Measurements from ENCODE around the gene KLK6.
A peak's percentile ranks its signal among the peaks of the same experiment; 100 is the strongest.

The KLK6 gene

DNA sequence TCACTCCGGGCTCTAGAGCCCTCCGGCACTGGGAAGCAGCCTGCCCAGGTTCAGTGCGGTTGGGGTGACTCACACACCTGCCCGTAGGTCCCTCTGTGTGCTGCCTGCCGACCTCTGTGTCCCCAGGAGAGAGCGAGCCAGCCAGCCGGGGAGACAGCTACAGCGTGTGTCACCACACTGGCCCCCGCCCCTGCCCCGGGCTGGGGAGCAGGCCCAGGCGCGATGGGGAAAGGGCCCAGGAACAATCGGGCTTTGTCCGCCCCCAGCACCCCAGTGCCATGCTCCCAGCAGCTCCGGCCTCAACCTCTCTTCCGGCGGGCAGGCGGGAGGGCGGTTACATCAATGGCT is at the start of gene KLK6:
Gene KLK6 (minus strand): TSS at position 179 of the 348 bp plus-strand sequence. CDS start 1,487 bp downstream, outside the sequence.
- no peak for DNase-seq

DNA sequence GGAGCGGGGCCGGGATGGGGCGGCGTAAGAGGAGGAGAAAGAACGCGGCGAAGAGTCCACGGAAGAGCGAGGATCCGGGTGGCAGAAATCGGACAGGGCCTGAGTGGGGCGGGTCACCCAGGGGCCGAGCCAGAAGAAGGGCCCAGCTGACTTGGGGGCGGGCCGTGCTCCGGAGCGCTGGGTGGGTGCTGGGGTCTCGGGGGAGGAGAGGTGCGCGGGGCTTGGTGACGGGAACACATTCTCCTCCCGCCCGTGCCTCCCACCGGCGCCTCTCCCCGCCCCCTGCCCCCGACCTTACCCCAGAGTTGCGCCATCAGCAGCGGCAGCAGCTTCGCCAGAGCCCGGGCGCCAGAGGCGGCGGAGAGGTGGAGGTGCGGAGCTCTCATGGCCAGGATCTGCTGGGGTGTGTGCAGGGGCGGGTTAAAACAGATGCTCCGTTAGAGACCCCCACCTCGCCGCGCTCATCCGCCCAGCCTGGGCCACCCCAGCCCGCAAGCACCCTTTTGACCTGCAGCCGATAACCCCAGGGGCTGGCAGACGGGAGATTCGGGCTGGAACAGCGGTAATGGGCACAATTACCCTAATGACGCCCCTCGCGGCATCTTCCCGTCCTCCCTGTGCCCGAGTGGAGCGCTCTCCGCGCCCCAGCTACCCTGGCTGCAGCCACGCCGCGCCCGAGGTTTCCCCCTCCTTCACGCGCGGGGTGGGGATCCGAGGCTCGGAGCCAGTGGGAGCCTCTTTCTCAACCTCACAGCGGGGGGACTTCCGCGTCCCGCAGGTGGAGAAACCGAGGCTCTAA is 49.6 kb upstream of the KLK6 start:
- DNase-seq, result no peak

DNA sequence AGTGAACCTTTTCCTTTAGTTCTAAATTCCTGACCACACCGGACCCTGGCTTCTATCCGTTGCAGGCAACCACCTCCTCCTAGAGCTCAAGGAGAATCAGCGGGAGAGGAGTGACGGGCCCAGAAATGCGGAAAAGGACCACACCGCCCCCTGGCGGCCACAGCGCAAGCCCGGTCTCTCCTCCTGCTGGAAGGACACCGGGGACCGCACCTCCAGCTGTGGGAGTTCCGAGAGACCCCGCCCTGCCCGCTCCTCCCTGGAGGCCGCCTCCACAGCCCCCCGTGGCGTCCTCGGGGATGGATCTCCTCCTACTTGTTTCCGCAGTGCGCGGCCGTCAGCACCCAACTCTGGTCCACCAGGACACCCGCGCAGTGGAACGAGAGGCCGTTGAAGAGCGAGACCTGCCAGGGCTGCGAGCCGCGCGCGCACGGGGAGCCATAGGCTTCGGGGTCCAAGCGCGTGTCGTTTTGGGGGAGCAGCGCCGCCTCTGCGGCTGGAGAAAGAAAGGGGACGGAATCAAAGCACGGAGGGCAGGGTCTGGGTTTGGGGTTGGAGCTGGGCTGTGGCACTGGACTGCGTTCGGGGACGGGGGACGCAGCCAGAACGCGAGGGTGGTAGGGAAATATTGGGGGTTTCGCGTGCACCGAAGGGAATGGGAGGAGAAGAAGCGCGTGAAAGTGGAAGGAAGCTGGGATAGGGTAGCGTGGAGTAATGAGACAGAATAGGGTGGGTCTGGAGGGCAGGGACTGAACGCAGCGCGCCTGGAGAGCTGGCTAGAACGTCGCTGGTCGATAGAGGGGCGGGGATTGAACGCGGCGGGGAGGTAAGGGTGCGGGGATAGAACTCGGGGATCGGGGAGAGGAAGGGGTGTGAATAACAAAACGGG is 47.6 kb upstream of the KLK6 start:
- peak in 3 of 6 experiments; percentile 12 to 33 (median 31) for DNase-seq

DNA sequence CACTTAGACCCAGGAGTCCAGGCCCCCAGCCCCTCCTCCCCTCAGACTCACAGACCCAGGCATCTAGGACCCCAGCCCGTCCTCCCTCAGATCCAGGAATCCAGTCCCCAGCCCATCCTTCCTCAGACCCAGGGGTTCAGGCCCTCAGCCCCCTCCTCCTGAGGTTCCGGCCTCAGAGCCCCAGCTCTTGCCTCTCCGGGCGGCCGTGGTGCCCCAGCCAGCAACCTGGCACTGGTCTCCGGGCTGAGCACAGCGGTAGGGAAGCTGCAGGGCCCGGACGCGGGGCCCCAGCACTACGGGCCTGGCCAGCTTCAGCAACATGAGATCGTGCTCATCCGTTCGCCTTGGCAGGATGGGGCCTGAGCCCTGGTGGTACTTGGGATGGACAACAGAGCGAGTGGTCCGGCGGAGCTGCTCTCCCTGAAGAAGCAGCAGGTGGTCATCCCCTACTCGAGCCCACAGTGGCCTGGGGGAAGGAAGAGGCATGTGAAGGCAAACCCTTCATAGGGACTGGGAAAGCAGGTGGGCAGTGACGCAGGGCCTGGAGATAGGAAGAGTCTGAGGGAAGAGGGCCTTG is 46.4 kb upstream of the KLK6 start:
- DNase-seq, result no peak

DNA sequence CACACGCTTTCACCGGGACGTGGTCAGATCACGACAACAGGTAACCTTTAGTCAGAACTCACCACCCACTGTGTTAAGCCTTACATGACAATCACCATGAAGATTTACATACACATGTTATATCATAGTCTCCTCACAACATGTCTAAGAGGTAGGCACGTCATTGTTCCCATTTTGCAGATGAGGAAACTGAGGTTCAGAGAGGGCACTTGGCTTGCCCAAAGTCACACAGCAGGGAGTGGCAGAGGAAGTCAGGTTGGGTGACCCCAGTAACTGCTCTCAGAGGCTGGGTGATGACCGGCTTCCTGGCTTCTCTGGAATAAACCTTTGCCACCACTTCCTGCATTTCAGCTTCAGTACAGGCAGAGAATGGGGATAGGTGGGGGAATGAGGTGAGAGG is 44.9 kb upstream of the KLK6 start:
- no peak for DNase-seq

DNA sequence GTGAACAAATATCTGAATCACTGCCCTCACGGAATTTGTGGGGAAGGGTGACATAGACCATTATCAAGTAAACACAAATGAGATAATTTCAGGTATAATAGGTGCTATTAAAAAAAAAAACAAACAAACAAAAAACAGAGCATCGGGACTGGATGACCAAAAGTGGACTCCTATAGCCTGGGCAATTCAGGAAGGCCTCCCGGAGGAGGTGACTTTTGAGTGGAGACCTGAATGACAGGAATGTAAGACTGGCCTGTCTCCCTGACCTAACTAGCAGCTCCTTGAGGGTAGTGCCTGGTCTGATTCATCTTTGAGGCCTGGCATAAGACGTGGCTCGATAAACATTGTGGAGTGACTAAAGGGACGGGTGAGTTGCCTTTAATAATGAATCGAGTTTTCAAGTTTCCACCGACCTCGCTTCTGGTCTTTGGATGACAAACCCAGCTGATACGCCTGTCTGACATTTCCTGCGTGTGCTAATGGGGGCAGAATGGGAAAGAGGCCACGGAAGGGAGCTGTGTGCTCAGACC is 43.3 kb upstream of the KLK6 start:
- DNase-seq, result no peak

DNA sequence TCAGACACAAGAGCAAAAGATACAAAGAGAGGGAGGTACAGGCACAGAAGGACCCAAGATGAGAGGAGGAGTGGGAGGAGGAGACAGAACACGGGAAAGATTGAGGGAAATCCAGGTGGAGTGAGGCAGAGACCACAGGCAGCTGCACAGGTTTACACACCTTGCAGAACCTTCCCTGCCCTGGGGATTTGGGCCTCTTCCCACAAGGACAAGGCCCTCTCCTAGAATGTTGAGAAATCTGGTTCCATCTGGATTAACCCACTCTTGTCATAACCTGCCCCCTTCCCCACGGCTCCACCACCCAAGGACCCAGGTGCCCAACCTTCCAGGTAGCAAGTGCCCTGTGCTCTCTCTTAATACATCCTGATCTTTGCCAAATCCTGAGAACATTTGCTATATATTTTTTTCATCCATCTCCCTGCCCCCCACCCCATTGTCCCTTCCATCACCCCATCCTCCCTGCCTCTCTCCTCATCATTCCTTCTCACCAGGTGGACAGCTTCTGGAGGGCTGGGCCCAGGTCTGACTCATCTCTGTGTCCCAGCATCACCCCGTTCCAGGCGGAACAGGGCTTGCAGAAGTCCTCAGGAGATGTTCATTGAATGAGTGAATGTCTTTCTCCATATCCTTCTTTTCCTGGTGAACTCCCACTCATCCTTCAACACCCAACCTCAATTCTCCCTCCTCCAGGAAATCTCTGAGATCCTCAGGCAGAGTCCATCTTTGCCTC is 40.8 kb upstream of the KLK6 start:
- DNase-seq, result no peak

DNA sequence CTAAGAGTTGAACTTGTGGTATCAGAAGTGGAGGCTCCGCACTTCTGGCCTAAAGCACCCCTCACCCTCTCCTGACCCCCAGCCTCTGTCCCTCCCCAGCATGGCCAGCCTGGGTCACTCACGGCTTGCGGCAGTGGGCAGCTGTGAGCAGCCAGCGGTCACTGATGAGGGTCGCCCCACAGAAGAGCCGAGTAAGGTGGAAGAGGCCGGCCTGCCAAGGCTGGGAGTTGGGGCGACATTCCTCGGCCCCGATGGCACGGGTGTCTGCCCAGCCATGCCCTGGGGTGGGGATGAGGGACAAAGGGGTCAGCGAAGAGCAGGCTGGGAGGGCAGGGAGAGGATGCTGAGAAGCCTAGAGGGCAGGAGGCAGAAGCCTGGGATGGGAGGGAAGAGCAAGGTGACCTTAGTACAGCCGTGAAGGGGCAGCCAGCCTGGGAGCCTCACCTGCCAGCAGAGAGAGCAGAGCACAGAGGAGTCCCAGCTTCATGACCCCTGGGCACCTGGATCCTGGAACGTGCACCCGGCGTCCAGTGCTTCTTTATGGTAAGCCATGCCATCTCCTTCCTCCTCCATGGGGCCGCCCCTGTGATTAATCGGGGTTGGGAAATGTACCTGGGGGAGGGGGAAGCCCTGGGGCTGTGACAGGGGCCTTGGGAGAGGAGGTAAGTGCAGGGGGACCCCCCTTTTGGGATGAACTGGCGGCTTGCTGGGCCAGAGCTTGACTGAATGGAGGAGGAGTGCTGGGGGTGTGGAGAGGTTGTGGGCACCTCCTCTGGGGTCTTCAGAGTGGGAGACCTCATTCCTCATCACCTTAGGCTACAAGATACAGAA is 39.9 kb upstream of the KLK6 start:
- no peak for DNase-seq

DNA sequence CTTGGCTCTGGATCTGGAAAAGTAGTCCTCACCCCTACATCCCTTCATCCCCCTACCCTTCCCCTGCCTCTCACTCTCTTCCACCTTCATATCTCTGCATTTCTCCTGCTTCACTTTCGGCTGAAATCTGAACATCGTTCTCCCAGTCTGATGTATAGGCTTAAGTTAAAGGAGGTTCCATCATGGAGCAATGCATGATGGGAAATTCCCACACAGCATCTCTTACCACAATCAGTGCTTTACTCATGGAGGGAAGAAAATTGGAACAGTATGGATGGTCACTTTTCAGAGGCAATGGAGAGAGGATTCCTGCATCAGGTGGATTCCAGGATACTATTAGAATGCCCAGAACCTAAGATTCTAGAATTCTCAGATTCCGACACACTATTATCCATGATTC is 38.1 kb upstream of the KLK6 start:
- no peak for DNase-seq

DNA sequence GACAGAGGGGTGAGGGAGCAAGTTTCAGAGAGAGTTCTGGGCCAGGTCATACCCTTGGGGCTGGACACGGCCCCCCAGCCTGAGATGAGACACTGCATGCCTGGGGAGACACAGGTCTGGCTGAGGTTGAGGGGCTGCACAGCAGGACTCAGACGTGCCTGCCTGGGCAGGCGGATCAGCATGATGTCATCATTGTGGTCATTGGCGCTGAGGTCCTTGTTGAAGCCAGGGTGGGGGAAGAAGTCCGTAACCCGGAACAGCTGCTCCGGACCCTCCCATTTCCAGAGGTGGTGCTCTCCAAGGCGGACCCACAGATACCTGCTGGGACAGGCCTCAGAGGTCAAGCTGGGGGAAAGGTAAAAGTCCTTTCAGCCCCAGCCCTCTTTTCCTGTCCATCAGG is 37.0 kb upstream of the KLK6 start:
- no peak for DNase-seq

DNA sequence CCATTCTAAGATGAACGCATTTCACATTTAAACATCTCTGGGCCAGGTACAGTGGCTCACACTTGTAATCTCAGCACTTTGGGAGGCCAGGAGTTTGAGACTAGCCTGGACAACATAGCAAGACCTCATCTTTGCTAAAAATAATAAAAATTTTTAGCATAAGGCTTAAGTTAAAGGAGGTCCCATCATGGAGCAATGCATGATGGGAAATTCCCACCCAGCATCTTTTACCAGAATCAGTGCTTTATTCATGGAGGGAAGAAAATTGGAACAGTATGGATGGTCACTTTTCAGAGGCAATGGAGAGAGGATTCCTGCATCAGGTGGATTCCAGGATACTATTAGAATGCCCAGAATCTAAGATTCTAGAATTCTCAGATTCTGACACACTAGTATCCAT is 35.9 kb upstream of the KLK6 start:
- DNase-seq, result no peak

DNA sequence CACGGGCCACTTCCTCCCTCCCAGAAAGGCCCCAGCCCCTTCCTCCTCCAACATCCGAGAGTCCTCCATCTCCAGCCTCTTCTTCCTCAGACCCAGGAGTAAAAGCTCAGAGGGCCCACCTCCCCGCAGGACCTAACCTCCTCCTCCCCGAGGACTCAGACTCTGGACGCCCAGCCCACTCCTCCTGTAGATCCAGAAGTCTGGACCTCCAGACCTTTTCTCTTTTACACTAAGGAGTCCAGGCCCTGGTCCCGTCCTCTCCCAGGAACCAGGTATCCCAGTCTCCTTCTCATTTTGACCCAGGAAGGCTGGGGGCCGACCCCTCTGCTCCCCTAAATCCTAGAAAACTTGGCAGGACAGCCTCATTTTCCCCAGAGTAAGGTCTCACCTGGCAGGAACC is 33.9 kb upstream of the KLK6 start:
- DNase-seq, result no peak

DNA sequence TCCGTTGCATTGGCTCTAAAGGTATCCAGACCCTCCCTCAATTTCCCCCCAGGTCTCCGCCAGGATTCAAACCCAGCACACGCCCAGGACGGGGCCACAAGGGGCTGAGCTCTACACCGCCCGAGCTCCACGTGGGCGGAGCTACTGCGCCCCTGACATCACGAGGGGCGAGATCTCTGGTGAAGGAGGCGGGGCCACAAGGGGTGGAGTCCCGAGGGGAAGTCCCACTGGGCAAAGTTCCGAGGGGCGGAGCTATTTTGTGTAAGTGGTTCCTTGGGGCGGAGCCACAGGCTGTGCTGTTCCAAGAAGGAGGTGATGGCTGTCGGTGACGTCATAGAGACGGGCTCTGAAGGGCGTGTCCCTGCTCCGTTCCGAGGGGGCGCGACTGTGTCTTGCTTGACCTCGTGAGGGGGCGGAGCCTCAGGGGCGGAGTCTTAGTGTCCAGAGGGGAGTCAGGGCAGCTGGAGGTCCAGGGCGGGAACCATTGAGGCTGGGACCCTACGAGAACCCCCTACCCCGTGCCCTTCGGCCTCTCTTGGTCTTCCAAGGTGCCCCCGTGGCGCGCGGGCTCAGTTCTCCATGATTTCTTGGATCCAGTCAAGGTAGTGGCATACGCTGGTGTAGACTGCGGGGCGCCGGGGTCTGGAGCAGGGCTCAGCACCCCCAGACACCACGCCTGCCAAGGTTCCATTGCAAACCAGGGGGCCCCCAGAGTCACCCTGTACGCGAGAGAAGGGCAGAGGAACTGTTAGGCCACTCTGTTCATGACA is 33.3 kb upstream of the KLK6 start:
- DNase-seq, result no peak

DNA sequence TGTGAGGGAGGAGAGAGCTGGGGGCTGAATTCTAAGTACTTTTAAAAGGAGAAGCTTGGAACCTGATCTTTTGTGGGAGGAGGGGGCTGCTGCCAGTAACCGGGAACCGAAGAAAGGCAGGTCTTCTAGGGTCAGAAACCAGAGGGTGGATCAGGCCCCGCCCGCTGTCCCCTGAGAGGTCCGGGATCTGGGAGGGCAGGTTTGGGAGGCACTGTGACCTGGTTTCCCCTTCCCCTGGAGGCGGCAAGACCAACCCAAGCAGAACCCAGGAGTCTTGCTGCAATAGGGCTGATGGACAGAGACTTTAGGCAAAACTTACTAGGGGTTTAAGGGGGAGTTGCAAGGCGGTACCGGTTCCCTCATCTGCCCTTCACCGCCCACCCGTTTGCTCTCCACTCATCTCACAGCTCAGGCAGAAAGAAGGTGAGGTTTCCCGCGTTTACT is 32.7 kb upstream of the KLK6 start:
- DNase-seq, result no peak

DNA sequence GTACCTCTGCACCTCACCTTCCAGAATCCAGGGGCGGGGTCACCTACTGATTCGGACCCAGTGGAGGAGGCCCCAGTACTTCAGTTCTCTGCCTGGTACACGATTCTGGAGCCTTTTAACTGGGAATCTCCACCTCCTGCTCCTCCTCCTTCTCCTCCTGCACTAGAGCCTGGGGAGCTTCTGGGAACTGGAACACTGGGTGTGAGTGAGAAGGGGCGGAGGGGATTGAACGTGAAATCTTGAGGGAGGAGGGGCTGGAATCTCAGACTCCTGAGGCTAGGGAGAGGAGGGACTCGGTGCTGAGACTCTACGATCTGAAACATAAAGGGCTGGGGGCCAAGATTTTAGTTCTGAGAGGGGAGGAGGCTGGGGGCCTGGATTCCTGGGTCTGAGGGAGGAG is 32.1 kb upstream of the KLK6 start, which contains the start of gene KLK8:
Gene KLK8 (minus strand): TSS at position 90 of the 400 bp plus-strand sequence. CDS start 437 bp downstream, outside the sequence.
- no peak for DNase-seq

DNA sequence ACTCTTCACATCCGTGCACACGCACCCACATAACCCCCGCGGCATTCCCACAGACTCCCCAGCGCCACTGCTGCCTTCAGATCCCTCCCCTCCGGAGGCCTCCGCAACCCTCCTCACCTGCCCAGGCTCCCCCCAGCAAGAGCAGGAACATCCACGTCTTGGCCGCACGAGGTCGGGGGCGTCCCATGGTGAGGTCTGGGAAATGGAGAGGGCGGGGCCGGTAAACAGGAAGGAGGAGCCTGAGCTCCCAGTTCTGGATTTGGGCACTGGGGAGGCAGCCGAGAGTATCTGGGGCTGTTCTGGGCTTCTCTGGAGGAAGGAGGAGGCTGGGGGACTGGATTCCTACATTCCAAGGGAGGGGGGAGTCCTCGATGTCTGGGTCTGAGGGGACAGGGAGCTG is 31.6 kb upstream of the KLK6 start:
- DNase-seq, result no peak

DNA sequence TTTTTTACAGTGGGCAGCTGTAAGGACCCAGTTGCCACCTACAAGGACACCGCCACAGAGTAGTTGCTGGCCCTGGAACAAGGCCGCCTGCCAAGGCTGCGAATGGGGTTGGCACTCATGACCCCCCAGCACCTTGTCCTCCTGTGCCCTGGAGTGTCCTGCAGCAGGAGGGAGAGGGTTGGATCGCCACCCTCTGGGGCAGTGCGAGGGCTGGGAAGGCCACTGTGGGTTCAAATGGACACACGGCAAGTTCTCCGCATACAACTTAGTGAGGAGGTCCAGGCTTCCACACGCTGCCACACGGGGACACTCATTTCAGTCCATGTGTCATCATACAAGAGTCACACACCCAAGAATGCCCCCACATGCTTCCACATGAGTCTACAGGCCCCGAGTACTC is 31.0 kb upstream of the KLK6 start:
- DNase-seq, result no peak

DNA sequence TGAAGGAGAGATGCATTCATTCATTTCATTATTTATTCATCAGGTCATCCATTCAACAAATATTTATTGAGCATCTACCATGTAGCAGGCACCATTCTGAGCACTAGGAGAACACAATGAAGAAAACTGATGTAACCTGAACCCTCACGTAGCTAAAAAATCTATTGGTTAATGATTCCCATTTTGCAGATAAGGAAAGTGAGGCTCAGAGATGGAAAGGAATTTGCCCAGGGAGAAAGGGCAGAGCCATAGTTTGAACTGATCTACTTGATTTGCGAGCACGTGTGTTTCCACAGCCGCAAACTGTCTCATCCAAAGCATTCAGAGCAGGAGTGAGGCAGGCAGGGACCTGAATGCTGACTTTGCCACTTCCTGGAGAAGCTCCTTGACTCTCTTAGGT is 29.3 kb upstream of the KLK6 start:
- DNase-seq, result no peak

DNA sequence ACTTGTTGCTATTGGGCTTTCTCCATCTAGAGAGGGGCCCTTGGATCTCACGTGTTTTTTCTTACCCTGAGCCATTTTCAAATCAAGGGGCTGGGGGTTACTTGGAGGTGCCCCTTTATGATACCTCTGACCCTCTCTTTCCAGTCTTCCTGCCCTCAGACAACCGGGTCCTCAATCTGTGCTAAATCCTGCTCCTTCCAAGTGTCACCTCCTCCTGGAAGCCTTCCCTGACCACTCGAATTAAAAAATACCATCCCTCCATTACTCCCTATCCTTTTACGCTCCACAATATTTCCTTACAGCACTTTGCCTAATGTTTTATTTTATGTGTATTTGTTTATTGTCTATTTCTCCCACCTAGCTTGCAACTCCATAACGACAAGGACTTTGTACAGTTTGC is 28.7 kb upstream of the KLK6 start:
- no peak for DNase-seq

DNA sequence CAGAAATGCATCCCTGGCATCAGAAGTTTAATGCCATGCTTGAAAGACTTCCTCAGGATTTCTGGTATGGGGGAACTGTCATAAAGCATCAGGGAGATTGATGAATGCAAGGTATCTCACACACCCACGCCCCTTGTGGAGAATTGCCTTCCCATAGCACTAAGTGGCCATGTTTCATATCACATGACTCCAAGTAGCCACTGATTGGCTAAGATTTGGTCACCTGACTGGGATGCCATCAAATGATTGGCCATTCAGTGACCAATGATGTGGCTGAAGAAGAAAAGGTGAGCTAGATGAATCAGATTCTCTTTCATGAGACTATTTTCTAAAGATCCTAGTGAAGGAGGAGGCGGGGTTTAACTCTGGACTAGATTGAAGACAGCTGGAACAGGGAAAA is 24.7 kb upstream of the KLK6 start:
- no peak for DNase-seq

DNA sequence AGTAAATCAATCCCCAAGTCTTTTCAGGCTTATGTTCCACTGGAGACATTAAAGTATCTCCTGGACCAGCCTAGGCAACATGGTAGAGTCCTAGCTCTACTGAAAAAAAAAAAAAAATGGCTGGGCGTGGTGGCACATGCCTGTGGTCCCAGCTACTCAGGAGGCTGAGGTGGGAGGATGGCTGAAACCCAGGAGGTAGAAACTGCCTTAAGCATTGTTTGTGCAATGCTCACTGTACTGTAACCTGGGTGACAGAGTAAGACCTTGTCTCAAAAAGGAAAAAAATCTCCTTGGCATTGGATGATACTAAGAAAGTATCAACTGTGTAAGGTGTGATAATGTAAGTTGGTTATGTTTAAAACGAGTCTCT is 23.3 kb upstream of the KLK6 start:
- DNase-seq, result no peak

All from stimulated activated naive CD4-positive, alpha-beta T cell (primary cell).